ENCODE data around the gene EGFR.

Gene EGFR

DNA sequence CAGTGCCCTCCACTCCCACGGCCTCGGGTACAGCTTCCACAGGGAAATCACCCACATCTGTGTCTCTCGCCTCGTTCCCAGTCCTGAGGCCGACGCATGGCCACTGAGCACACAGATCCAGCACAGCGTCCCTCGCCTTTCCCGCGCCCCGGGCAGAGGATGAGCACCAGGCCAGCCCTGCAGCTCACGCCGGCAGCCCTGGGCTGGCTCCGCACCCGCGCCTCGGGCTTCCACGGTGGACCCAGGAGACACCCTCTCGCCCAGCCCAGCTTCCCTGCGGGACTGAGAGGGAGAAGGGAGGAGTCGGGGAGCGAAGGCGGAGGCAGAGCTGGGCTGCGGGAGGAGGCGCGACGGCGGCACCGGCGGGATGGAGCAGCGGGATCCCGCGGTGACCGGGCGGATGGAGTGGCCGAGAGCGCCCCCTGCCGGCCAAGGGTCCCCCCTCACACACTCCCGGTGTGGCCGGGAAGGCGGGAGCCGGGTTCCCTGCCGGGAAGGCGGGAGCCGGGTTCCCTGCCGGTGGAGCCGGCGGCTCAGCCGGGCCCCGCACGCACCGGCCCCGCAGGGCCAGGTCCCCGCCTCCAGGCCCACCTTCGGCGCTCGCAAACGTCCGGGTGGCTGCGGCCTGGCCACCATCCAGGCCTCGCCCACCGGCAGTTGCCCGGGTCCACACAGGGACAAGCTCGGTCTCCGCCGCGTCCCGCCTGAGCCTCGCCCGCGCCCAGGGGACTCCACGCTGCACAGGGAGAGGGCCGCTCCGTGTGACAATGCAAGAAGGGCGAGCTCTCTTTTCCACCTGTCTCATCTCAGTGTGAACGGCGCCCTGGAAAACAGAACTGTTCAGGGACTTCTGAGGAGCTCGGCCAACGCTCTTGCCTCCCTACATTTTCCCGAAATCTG is 236.0 kb downstream of the EGFR start:
- no peaks in the 10 kb centered on the region for H3K9me3 Mint-ChIP-seq

GRCh38 chr7:55255496-55256445 is 237.0 kb downstream of the EGFR start:
- Mint-ChIP-seq H3K27me3 (peaks cover 25% of the 10 kb centered on the region), H3K4me3 (peak overlapping the region; percentile 86), H3K36me3 (no peaks in the 10 kb centered on the region), H3K9me3 (no peaks in the 10 kb centered on the region), H3K4me1 (peaks cover 3% of the 10 kb centered on the region), H3K27ac (no peak overlapping the region)
- peak; percentile 88 for ATAC-seq (ENCODE audit: low read depth)
- DNase-seq (ENCODE audit: low spot score in 2 of 2): peak; percentile 61 to 72

More for the DNA sequence above, 236.0 kb downstream of the EGFR start:
- H3K27me3 Mint-ChIP-seq: peaks cover 26% of the 10 kb centered on the region
- peak; percentile 51 to 69 for DNase-seq (ENCODE audit: low spot score in 2 of 2)
- H3K4me1 Mint-ChIP-seq: peaks cover 3% of the 10 kb centered on the region
- peak; percentile 62 for ATAC-seq (ENCODE audit: low read depth)
- no peaks in the 10 kb centered on the region for H3K36me3 Mint-ChIP-seq
- H3K27ac Mint-ChIP-seq: no peak overlapping the region
- peak overlapping the region; percentile 86 for H3K4me3 Mint-ChIP-seq

DNA sequence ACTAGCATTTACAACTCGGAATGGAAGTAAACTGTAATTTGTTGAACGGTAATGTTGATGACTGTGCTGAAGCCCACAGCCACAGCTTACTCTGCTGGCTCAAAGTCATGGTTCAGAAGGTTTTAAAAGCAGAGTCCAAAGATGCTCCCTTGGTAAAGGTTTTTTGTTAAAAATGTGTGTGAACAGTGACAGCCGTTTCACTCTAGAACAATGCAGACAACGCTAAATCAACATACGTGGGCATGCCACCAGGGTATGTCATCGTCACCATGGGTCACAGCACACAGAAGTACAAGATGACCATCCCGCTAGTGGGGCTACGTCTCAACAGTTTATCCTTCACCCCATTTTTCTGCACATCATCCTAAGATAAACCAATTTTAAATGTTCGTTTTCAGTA is 239.8 kb downstream of the EGFR start:
- Mint-ChIP-seq H3K4me3 (no peak overlapping the region), H3K36me3 (no peaks in the 10 kb centered on the region), H3K4me1 (peaks cover 3% of the 10 kb centered on the region), H3K27ac (no peak overlapping the region), H3K9me3 (no peaks in the 10 kb centered on the region), H3K27me3 (peaks cover 21% of the 10 kb centered on the region)
- DNase-seq (ENCODE audit: low spot score in 2 of 2) (no peak), ATAC-seq (ENCODE audit: low read depth) (no peak)

- H3K9me3 Mint-ChIP-seq: no peaks in the 10 kb centered on the region
- peaks cover 16% of the 10 kb centered on the region for H3K27me3 Mint-ChIP-seq
- no peaks in the 10 kb centered on the region for H3K36me3 Mint-ChIP-seq
- H3K4me3 Mint-ChIP-seq: no peak overlapping the region
- H3K4me1 Mint-ChIP-seq: peaks cover 3% of the 10 kb centered on the region
- no peak for DNase-seq (ENCODE audit: low spot score in 2 of 2)
- no peak overlapping the region for H3K27ac Mint-ChIP-seq
- ATAC-seq (ENCODE audit: low read depth): no peak
Observed at GRCh38 chr7:55260171-55260570, 241.4 kb downstream of the EGFR start.

DNA sequence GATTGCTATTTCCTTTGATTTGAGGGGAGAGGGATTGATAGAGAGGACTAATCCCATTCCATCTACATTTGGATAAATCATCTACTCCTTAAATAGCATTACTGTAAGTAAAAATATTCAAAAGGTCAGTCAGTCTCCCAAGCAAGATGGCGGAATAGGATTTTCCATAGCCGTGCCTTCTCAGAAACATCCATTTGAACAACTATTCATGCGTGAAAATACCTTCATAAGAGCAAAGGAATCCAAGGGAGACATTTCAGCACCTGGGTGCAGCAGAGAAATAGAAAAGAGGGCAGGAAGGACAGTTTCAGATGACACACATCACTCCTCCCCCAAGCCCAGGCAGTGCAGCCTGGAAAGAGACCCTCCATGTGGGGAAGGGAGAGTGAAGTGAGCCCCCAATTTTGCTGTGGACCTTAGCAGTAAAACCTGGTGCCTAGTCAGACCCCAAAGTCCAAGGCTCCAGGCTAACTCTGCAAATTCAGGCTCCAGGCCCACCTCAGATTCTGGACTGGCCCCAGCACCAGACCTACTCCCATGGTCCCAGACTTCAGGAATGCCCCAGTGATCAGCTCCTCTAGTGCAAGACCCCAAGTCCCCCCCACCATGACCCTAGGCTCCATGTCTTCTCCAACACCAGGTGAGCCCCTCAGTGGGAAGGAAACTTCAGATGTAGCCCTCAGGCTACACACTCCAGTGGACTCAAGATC is 242.0 kb downstream of the EGFR start:
- no peak overlapping the region for H3K27ac Mint-ChIP-seq
- H3K36me3 Mint-ChIP-seq: no peaks in the 10 kb centered on the region
- H3K9me3 Mint-ChIP-seq: no peaks in the 10 kb centered on the region
- H3K4me1 Mint-ChIP-seq: no peaks in the 10 kb centered on the region
- ATAC-seq (ENCODE audit: low read depth) (no peak), DNase-seq (ENCODE audit: low spot score in 2 of 2) (no peak)
- H3K4me3 Mint-ChIP-seq: no peak overlapping the region
- H3K27me3 Mint-ChIP-seq: peaks cover 13% of the 10 kb centered on the region

Data from memory B cell (primary cell).